NT2/D1 (cell line): ENCODE measurements around the gene CTNNA3.

Experiments used
- DNase-seq: peaks from one replicate; pipeline ENCODE4 v3.0.0-alpha.2; 2011; ENCODE audit warnings: low read depth, low spot score
- H3K27me3 ChIP-seq: 2 replicates; pipeline ENCODE4 v1.6.0; 2011; ENCODE audit warnings: mild to moderate bottlenecking; ENCODE audit not compliant: insufficient read length, insufficient read depth
- H3K36me3 ChIP-seq: 2 replicates; pipeline ENCODE4 v1.6.1; 2011; ENCODE audit warnings: mild to moderate bottlenecking, low read length, mixed read lengths; ENCODE audit not compliant: insufficient read depth, insufficient read length
- H3K4me1 ChIP-seq: 2 replicates; pipeline ENCODE4 v1.5.1; 2011; ENCODE audit not compliant: insufficient read depth, insufficient read length
- H3K4me3 ChIP-seq: 2 replicates; pipeline ENCODE4 v1.5.1; 2011; ENCODE audit warnings: low read depth; ENCODE audit not compliant: insufficient read length
- H3K9ac ChIP-seq: 2 replicates; pipeline ENCODE4 v1.6.0; 2011; ENCODE audit warnings: low read depth; ENCODE audit not compliant: insufficient read length
- H3K9me3 ChIP-seq: 2 replicates; pipeline ENCODE4 v1.5.1; 2011; ENCODE audit warnings: mild to moderate bottlenecking, low read length; ENCODE audit not compliant: insufficient read depth
- SUZ12 ChIP-seq: IDR thresholded peaks from 2 replicates; pipeline ENCODE4 v1.6.1; 2011; ENCODE audit not compliant: insufficient read length, insufficient read depth; ENCODE audit errors: extremely low read depth
- YY1 ChIP-seq: IDR thresholded peaks from 2 replicates; pipeline ENCODE4 v1.6.1; 2011; ENCODE audit not compliant: insufficient read length, insufficient read depth
- ZNF274 ChIP-seq: IDR thresholded peaks from 2 replicates; pipeline ENCODE4 v1.6.1; 2011; ENCODE audit warnings: mild to moderate bottlenecking, low read depth, low read length

The CTNNA3 gene

DNA sequence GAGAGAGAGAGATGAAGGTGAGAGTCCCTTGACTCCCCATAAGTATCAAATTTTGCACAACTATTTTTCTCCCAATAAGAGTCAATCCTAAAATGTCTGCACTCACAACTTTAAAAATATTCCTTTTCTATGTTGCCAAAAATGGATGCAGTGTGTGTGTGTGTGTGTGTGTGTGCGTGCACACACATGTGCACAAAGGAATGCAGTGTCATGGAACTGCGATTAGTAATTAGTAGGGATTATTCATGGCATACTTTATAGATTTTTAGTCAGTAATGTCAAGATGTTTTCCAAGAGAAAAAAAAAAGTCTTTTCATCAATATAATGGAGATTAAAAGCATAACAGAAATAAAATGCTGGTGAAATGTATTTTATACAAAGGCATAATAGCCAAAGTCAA, 949.3 kb downstream of the CTNNA3 start:
- Histone ChIP-seq H3K9me3 (no peaks in the 10 kb centered on the region), H3K27me3 (no peaks in the 10 kb centered on the region), H3K4me1 (no peaks in the 10 kb centered on the region), H3K9ac (no peak overlapping the region), H3K4me3 (no peak overlapping the region), H3K36me3 (no peaks in the 10 kb centered on the region)
- DNase-seq, result no peak
- TF ChIP-seq SUZ12 (no peak), ZNF274 (no peak), YY1 (no peak)

DNA sequence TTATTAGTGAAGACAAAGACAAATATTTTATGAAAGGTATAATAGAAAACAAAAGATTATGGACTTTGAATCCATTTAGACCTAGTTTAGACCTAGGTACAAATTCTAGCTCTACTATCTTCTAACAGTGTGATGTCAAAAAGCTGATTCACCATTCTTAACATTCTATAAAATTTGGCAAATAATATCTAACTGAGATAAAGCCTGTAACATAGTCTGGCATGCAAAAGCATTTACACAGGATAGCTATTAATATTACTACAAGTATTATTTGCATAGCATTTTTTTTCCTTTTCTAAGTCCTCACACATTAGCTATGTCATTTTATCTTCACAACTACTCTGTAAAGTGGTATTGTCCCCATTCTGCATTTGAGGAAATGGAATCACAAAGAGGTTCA, 949.7 kb downstream of the CTNNA3 start:
- Histone ChIP-seq H3K36me3 (no peaks in the 10 kb centered on the region), H3K4me1 (no peaks in the 10 kb centered on the region), H3K9ac (no peak overlapping the region), H3K4me3 (no peak overlapping the region), H3K27me3 (no peaks in the 10 kb centered on the region), H3K9me3 (no peaks in the 10 kb centered on the region)
- TF ChIP-seq YY1 (no peak), ZNF274 (no peak), SUZ12 (no peak)
- no peak for DNase-seq

DNA sequence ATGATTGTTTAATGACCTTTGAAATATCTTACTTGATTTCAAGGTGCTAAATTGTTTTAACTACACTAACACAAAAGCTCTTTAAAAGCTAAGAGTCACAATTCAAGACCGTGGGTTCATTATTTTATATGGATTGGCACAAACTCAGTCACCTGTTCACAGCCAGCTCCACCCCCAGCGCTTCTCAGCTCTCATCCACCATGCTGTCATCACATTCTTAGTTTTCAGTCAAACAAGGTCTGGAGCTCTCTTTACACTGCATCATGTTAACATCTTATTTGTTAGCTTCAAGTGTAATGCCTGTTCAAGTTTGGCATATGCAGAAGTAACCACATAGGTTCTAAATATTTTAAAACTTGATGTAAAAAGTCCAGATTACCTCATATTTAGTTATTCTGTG, 951.1 kb downstream of the CTNNA3 start:
- H3K9ac ChIP-seq, result no peak overlapping the region
- DNase-seq, result no peak
- TF ChIP-seq SUZ12 (no peak), YY1 (no peak), ZNF274 (no peak)
- H3K27me3 ChIP-seq, result no peaks in the 10 kb centered on the region
- H3K36me3 ChIP-seq, result no peaks in the 10 kb centered on the region
- no peaks in the 10 kb centered on the region for H3K9me3 ChIP-seq
- H3K4me1 ChIP-seq, result no peaks in the 10 kb centered on the region
- H3K4me3 ChIP-seq, result no peak overlapping the region

DNA sequence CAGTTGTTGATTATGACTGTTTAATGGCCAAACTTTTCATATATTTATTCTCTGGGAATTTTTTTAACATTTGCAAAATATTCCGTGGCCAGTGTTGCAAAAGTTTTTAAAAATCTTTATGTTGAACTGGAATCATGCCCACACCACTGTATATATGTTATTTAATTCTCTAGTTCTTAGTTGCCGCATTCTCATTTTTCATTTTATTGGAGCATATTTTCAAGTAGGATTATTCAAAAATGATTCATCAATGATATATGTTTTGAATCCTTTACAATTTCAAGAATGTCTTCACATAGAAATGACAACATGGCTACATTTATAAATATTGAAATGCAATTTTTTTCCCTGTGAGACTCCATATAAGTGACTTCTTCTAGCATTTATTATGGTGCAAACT, 958.8 kb downstream of the CTNNA3 start:
- Histone ChIP-seq H3K36me3 (no peaks in the 10 kb centered on the region), H3K27me3 (no peaks in the 10 kb centered on the region), H3K9me3 (no peaks in the 10 kb centered on the region), H3K4me1 (no peaks in the 10 kb centered on the region), H3K9ac (no peak overlapping the region), H3K4me3 (no peak overlapping the region)
- no peak for DNase-seq
- no peak for TF ChIP-seq SUZ12
- no peak for TF ChIP-seq YY1
- no peak for TF ChIP-seq ZNF274

DNA sequence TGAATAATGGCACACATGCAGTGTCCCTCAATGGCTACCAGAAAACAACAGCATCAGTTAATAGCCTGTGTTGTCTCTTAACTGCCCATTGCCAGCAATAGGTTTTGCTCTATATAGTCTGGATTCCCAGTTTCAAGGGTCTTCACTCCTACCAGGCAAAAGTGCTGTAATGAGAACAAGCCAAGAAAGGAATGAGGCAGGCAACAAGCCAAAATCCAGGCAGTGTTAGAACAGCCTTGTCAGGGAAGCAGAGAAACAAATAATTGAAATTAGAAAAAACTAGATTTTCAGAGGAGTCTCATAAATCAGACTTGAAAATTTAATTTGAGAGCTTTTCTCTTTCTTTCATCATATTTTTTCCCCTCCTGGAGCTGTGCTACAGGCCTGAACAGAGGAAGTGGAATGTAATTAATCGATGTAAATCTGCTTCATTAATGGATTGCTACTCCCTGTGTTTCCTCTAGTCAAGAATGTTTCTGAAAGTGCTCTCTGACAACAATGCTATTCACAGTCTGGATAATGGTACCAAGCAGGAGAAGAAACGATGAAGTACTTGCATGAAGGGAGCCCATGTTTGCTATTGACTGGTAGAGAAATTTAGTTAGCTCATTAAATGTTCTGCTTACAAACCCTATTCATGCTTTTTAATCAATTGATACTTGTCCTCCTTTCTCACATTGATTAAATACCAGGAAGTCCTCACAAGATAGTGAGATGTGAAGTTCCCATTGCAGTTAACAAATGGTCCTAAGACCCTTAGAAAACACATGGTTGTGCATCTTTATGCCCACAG, 972.2 kb downstream of the CTNNA3 start:
- TF ChIP-seq ZNF274 (no peak), SUZ12 (no peak), YY1 (no peak)
- no peak overlapping the region for H3K9ac ChIP-seq
- no peak overlapping the region for H3K4me3 ChIP-seq
- H3K36me3 ChIP-seq, result no peaks in the 10 kb centered on the region
- H3K4me1 ChIP-seq, result no peaks in the 10 kb centered on the region
- DNase-seq, result no peak
- H3K9me3 ChIP-seq, result no peaks in the 10 kb centered on the region
- no peaks in the 10 kb centered on the region for H3K27me3 ChIP-seq

DNA sequence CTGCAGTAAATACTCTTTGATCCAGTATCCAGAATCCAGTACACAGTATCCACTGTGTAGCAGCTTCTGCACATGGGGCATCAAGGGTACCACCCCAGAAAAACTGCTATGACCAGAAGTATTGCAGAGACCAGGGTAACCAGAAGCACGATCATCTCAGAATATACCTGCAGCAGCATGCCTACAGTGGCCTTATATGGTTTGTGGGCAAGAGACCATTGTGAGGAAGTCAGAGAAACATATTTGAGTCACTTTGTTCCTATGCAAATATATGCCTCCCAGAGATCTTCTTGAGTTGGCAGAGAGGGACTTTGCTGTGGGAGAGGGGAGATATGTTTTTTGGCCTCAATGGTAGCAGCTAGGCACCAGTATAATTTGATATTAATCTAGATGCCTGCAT, 976.5 kb downstream of the CTNNA3 start:
- no peaks in the 10 kb centered on the region for H3K36me3 ChIP-seq
- H3K9me3 ChIP-seq, result no peaks in the 10 kb centered on the region
- H3K9ac ChIP-seq, result no peak overlapping the region
- H3K4me1 ChIP-seq, result no peaks in the 10 kb centered on the region
- TF ChIP-seq YY1, result no peak
- no peak for TF ChIP-seq SUZ12
- TF ChIP-seq ZNF274, result no peak
- H3K4me3 ChIP-seq, result no peak overlapping the region
- H3K27me3 ChIP-seq, result no peaks in the 10 kb centered on the region
- no peak for DNase-seq

DNA sequence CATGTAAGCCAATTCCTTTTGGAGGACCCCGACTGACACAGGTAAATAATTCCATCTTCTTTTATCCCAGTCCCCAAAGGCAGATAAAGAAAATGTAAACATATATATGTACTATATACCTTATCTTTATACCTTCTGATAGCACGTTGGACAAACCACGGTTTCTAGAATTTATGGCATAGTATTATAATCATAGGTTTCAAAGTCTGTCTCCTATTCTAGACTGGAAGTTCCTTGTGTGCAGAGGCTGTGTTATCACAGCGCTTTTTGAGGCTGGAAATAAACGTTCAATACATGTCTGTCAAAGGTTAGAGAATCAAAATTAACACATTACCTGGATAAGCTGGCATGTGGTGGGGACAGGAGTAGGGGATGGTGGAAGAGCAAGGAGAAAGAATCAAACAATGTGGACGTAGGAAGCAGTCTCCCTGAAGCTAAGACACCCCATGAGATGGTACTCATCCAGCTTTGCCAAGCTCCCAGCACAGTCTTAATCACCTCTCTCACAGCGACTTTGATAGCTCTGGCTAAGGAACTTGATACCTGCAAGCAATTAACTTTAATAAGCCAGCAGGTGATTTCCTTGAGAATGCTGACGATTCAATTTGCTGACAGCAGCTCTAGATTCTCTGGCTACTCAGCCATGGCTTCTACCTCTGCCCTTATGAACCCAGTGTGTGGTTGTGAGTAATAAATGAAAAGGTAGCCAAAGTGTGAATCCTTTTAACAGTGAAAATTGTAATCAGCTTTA, 978.6 kb downstream of the CTNNA3 start:
- H3K9me3 ChIP-seq, result no peaks in the 10 kb centered on the region
- H3K4me1 ChIP-seq, result no peaks in the 10 kb centered on the region
- TF ChIP-seq SUZ12, result no peak
- TF ChIP-seq ZNF274, result no peak
- TF ChIP-seq YY1, result no peak
- H3K27me3 ChIP-seq, result no peaks in the 10 kb centered on the region
- no peak for DNase-seq
- no peak overlapping the region for H3K9ac ChIP-seq
- no peak overlapping the region for H3K4me3 ChIP-seq
- no peaks in the 10 kb centered on the region for H3K36me3 ChIP-seq
